HepG2 (cell line): ENCODE data around the gene RTP2. TPM values are rescaled to one million over a fixed set of nuclear protein-coding genes. Genes with fewer than 3 reads are reported as not detected.

ENCODE experiments used
- FOXO1 ChIP-seq: sonication (generic); formaldehyde crosslinking; IDR thresholded peaks from 2 replicates; pipeline ENCODE4 v1.4.0; 2020; ENCODE audit warnings: missing genetic modification reagents
- GZF1 ChIP-seq: sonication (generic); formaldehyde crosslinking; IDR thresholded peaks from 2 replicates; pipeline ENCODE4 v1.5.1; 2020; ENCODE audit warnings: mild to moderate bottlenecking, missing genetic modification reagents
- HES4 ChIP-seq: sonication (generic); formaldehyde crosslinking; IDR thresholded peaks from 2 replicates; pipeline ENCODE4 v1.9.0; 2021; ENCODE audit warnings: mild to moderate bottlenecking, missing genetic modification reagents, borderline replicate concordance
- HMGA1 ChIP-seq: sonication (generic); formaldehyde crosslinking; conservative IDR thresholded peaks from 2 replicates; pipeline ENCODE4 v1.4.0; 2020; ENCODE audit warnings: missing genetic modification reagents
- HNF4A ChIP-seq: sonication (generic); formaldehyde crosslinking; IDR thresholded peaks from 2 replicates; pipeline ENCODE4 v1.4.0; 2020; ENCODE audit warnings: missing genetic modification reagents
- HNRNPK ChIP-seq: fragments of 200-400 bp; formaldehyde crosslinking; IDR thresholded peaks from 2 replicates; pipeline ENCODE4 v1.6.1; 2018; ENCODE audit warnings: low read length, low read depth, moderate library complexity, mild to moderate bottlenecking; ENCODE audit not compliant: poor library complexity, severe bottlenecking
- HOXA5 ChIP-seq: sonication (generic); formaldehyde crosslinking; IDR thresholded peaks from 2 replicates; pipeline ENCODE4 v1.4.0; 2020; ENCODE audit warnings: missing genetic modification reagents
- KDM4B ChIP-seq: sonication (generic); formaldehyde crosslinking; IDR thresholded peaks from 2 replicates; pipeline ENCODE4 v1.4.0; 2020; ENCODE audit warnings: missing genetic modification reagents
- KLF9 ChIP-seq: IDR thresholded peaks from 2 replicates; pipeline ENCODE4 v1.6.1; 2016; ENCODE audit warnings: low read depth
- MATR3 ChIP-seq: sonication (generic); formaldehyde crosslinking; IDR thresholded peaks from 2 replicates; pipeline ENCODE4 v1.4.0; 2020; ENCODE audit warnings: missing genetic modification reagents
- MTF2 ChIP-seq: sonication (generic); formaldehyde crosslinking; IDR thresholded peaks from 2 replicates; pipeline ENCODE4 v1.5.0; 2020; ENCODE audit warnings: missing genetic modification reagents, borderline replicate concordance
- PITX1 ChIP-seq: sonication (generic); formaldehyde crosslinking; IDR thresholded peaks from 2 replicates; pipeline ENCODE4 v1.5.1; 2020; ENCODE audit warnings: mild to moderate bottlenecking, missing genetic modification reagents
- RXRB ChIP-seq: IDR thresholded peaks from 2 replicates; pipeline ENCODE4 v1.6.1; 2016; ENCODE audit warnings: borderline replicate concordance, missing genetic modification reagents, missing compliant biosample characterization
- SRSF1 ChIP-seq: fragments of 200-400 bp; formaldehyde crosslinking; optimal IDR thresholded peaks from 2 replicates; pipeline ENCODE3; 2017; ENCODE audit warnings: mild to moderate bottlenecking, low read depth, low read length, moderate library complexity
- THAP7 ChIP-seq: sonication (generic); formaldehyde crosslinking; IDR thresholded peaks from 2 replicates; pipeline ENCODE4 v1.8.1; 2023; ENCODE audit warnings: mild to moderate bottlenecking, missing genetic modification reagents
- TSC22D2 ChIP-seq: sonication (generic); formaldehyde crosslinking; IDR thresholded peaks from 2 replicates; pipeline ENCODE4 v1.5.1; 2020; ENCODE audit warnings: missing genetic modification reagents, mild to moderate bottlenecking, borderline replicate concordance
- UBTF ChIP-seq: sonication (generic); formaldehyde crosslinking; IDR thresholded peaks from 2 replicates; pipeline ENCODE4 v1.4.0; 2020; ENCODE audit warnings: mild to moderate bottlenecking, missing genetic modification reagents
- ZFP36 ChIP-seq: fragments of 150-350 bp; IDR thresholded peaks from 2 replicates; pipeline ENCODE4 v1.6.1; 2018; ENCODE audit warnings: borderline replicate concordance, low read length, low read depth; ENCODE audit not compliant: partially characterized antibody
- ZFP37 ChIP-seq: sonication (generic); formaldehyde crosslinking; IDR thresholded peaks from 2 replicates; pipeline ENCODE4 v1.4.0; 2020; ENCODE audit warnings: missing genetic modification reagents, borderline replicate concordance
- ZNF232 ChIP-seq: sonication (generic); formaldehyde crosslinking; IDR thresholded peaks from 2 replicates; pipeline ENCODE4 v1.4.0; 2020; ENCODE audit warnings: missing genetic modification reagents, borderline replicate concordance
- ZNF264 ChIP-seq: sonication (generic); formaldehyde crosslinking; IDR thresholded peaks from 2 replicates; pipeline ENCODE4 v1.4.0; 2020; ENCODE audit warnings: missing genetic modification reagents
- ZNF446 ChIP-seq: sonication (generic); formaldehyde crosslinking; IDR thresholded peaks from 2 replicates; pipeline ENCODE4 v1.5.0; 2020; ENCODE audit warnings: mild to moderate bottlenecking, missing genetic modification reagents
- ZNF501 ChIP-seq: sonication (generic); formaldehyde crosslinking; IDR thresholded peaks from 2 replicates; pipeline ENCODE4 v1.5.1; 2020; ENCODE audit warnings: mild to moderate bottlenecking, moderate library complexity, missing genetic modification reagents
- ZNF614 ChIP-seq: IDR thresholded peaks from 2 replicates; pipeline ENCODE4 v1.6.1; 2018; ENCODE audit warnings: missing biosample characterization, missing genetic modification reagents, inconsistent platforms, borderline replicate concordance
- ZNF670 ChIP-seq: sonication (generic); formaldehyde crosslinking; IDR thresholded peaks from 2 replicates; pipeline ENCODE4 v1.8.0; 2022; ENCODE audit warnings: mild to moderate bottlenecking, missing genetic modification reagents, borderline replicate concordance
- ZNF704 ChIP-seq: sonication (generic); formaldehyde crosslinking; IDR thresholded peaks from 2 replicates; pipeline ENCODE4 v1.8.1; 2023; ENCODE audit warnings: mild to moderate bottlenecking, inconsistent platforms, moderate library complexity, missing genetic modification reagents, borderline replicate concordance
- ZNF841 ChIP-seq: sonication (generic); formaldehyde crosslinking; IDR thresholded peaks from 2 replicates; pipeline ENCODE4 v1.8.1; 2023; ENCODE audit warnings: missing genetic modification reagents, borderline replicate concordance
- polyA plus RNA-seq, 8 experiments: library from polyadenylated mRNA; depleted of rRNA in 3 of 8; stranded (reverse) in 7 of 8; unstranded in 1 of 8; fragments of >200 nt; fragmentation: Illumina TruSeq in 4 of 8; extraction: Trizol in 4 of 8; gene quantifications; 2 replicates each; pipeline versions ENCODE4 v1.2.1 to v1.2.3, GENCODE V29; 2011 to 2016; ENCODE audit warnings: low read depth in 4 of 8, missing spikeins in 1 of 8, mixed read lengths in 1 of 8; ENCODE audit not compliant: insufficient read depth in 1 of 8
- total RNA-seq, 5 experiments: library from RNA; depleted of rRNA; stranded (reverse); fragments of >200 nt; fragmentation: Illumina TruSeq; extraction: Trizol; gene quantifications; 2 replicates each; pipeline ENCODE4 v1.2.3, GENCODE V29; 2016; ENCODE audit warnings: low read depth in 1 of 5

The RTP2 gene
- total and polyA plus RNA-seq, 2 of the 13 experiments (the other 11 are each of a cell fraction or from before 2014, with no cell fraction given), result not detected

- TF ChIP-seq SRSF1 (peak; percentile 42), ZNF704 (CRISPR knock-in tag) (no peak), UBTF (CRISPR knock-in tag) (peak; percentile 18; the same call in 1 of the 2 replicates), ZFP37 (CRISPR knock-in tag) (no peak), GZF1 (CRISPR knock-in tag) (0 out of 2 replicates have a peak, but pooled peaks have one; percentile 55), KDM4B (CRISPR knock-in tag) (no peak), PITX1 (peak; percentile 52; the same call in 1 of the 2 replicates), FOXO1 (CRISPR knock-in tag) (no peak), THAP7 (CRISPR knock-in tag) (no peak), ZNF614 (no peak), ZNF670 (CRISPR knock-in tag) (no peak), HNF4A (CRISPR knock-in tag) (no peak), TSC22D2 (CRISPR knock-in tag) (no peak), RXRB (CRISPR knock-in tag) (no peak), ZNF446 (CRISPR knock-in tag) (no peak), MTF2 (CRISPR knock-in tag) (no peak), ZNF232 (no peak), HNRNPK (no peak), MATR3 (CRISPR knock-in tag) (no peak), KLF9 (CRISPR knock-in tag) (no peak), HOXA5 (CRISPR knock-in tag) (no peak), HMGA1 (no peak), ZNF501 (CRISPR knock-in tag) (peak; percentile 77), ZNF264 (CRISPR knock-in tag) (no peak), HES4 (CRISPR knock-in tag) (no peak), ZFP36 (no peak), ZNF841 (CRISPR knock-in tag) (no peak)
These were observed 38.4 kb upstream of the RTP2 start (continued) for GRCh38 chr3:187740421-187741399.
